ENCODE data around the gene RHBDD1. TPM values are rescaled to one million over a fixed set of nuclear protein-coding genes. Genes with fewer than 3 reads are reported as not detected.
A peak's percentile ranks its signal among the peaks of the same experiment; 100 is the strongest.

The RHBDD1 gene
- total and polyA plus RNA-seq, 2 donors from 2014 or later: 8.3 to 49.9 TPM

DNA sequence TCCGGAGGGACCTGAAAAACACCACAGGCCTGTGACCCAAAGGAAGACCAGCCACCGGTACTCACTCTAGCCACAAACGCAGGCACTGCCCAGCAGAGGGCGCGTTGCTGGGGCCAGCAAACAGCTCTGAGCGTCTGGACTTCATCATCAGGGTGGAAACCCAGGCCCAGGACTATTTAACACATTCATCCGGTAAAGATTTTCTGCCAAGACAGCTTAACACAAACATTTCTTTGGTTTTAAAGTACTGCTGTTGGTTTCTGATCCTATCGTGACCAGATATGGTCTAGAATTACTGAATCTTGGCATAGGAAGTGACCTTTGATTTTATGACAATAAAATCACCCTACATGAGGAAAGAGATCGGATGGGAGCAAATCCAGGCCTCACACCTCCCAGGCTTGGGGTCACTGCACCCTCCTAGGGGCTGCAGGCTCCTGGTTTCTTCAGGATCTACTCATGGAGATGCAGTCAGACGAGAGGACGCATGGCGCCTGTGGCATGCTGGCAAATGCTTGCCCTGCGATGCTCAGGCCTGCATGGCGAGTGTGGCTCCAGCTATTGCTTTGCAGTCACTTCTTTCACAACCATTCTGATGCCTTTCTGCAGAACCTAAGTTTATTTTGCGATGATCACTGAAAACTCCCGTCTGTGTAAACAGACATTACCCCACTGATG, 197.8 kb downstream of the RHBDD1 start:
- no peaks in the 10 kb centered on the region for H3K4me1 ChIP-seq (ENCODE audit: control insufficient read depth in 2 of 3, insufficient read depth in 2 of 3, low read depth in 1 of 3, low read length in 3 of 3)
- H3K36me3 ChIP-seq (ENCODE audit: control insufficient read depth in 2 of 3, insufficient read depth in 3 of 3, low read length in 3 of 3): peaks cover 0 to 20% (median 3%) of the 10 kb centered on the region in 3 donors
- no peak overlapping the region for H3K27ac ChIP-seq (ENCODE audit: low read depth in 2 of 2, low read length in 2 of 2)
- H3K4me3 ChIP-seq (ENCODE audit: low read length in 3 of 3): no peak overlapping the region
- H3K9ac ChIP-seq (ENCODE audit: low read length in 3 of 3): no peak overlapping the region
- H3K27me3 ChIP-seq (ENCODE audit: control insufficient read depth, insufficient read depth, low read length): no peaks in the 10 kb centered on the region
- TF ChIP-seq, protein P1, sequence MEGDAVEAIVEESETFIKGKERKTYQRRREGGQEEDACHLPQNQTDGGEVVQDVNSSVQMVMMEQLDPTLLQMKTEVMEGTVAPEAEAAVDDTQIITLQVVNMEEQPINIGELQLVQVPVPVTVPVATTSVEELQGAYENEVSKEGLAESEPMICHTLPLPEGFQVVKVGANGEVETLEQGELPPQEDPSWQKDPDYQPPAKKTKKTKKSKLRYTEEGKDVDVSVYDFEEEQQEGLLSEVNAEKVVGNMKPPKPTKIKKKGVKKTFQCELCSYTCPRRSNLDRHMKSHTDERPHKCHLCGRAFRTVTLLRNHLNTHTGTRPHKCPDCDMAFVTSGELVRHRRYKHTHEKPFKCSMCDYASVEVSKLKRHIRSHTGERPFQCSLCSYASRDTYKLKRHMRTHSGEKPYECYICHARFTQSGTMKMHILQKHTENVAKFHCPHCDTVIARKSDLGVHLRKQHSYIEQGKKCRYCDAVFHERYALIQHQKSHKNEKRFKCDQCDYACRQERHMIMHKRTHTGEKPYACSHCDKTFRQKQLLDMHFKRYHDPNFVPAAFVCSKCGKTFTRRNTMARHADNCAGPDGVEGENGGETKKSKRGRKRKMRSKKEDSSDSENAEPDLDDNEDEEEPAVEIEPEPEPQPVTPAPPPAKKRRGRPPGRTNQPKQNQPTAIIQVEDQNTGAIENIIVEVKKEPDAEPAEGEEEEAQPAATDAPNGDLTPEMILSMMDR (IDR thresholded peaks at IDR 0.05; ENCODE audit: borderline replicate concordance, extremely low read depth, insufficient read depth): peak; percentile 49
- no peak for FAIRE-seq
- H3K9me3 ChIP-seq (ENCODE audit: control insufficient read depth in 2 of 3, insufficient read depth in 1 of 3, low read length in 3 of 3): no peaks in the 10 kb centered on the region
- peak; percentile 53 to 72 (median 56) for DNase-seq
- intact Hi-C loops (cut with DNase I): no loop called here

DNA sequence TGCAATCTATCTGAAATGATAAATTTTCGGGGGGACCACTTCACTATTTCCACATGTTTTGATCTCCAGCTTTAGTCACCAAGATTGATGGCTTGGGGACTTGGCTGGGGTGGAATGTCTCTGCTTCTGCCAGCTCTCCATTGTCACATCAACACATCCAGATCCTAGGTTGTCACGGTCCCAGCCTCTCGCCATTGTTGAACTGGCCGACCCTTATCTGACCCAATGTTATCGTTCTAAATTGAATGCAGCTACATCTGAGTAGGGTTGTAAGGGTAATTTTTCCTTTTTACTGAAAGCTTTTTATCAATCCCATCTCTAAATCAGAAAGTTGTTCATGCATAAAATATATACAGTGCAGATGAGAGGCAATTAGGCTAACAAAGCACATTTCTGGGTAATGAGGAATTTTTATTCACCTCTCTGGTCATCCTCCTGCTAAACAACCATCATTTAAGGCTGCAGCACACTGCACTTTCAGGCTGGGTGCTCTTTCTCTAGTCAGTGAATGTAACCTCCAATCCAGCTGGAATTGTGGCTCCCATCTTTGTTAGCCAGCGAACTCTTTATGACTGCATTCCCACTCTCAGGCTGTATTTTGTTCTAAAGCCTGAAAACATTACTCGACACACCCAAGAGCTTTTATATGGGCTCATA, 200.0 kb downstream of the RHBDD1 start:
- FAIRE-seq: no peak
- H3K27ac ChIP-seq (ENCODE audit: low read depth in 2 of 2, low read length in 2 of 2): no peak overlapping the region
- TF ChIP-seq, protein P1 (IDR thresholded peaks at IDR 0.05; ENCODE audit: borderline replicate concordance, extremely low read depth, insufficient read depth): no peak
- peak in 1 of 5 donors; percentile 10 for DNase-seq
- no peak overlapping the region for H3K9ac ChIP-seq (ENCODE audit: low read length in 3 of 3)
- no peaks in the 10 kb centered on the region for H3K27me3 ChIP-seq (ENCODE audit: control insufficient read depth, insufficient read depth, low read length)
- no peak overlapping the region for H3K4me3 ChIP-seq (ENCODE audit: low read length in 3 of 3)
- intact Hi-C loops (cut with DNase I): no loop called here
- no peaks in the 10 kb centered on the region for H3K4me1 ChIP-seq (ENCODE audit: control insufficient read depth in 2 of 3, insufficient read depth in 2 of 3, low read depth in 1 of 3, low read length in 3 of 3)
- peaks cover 0 to 22% (median 6%) of the 10 kb centered on the region in 3 donors for H3K36me3 ChIP-seq (ENCODE audit: control insufficient read depth in 2 of 3, insufficient read depth in 3 of 3, low read length in 3 of 3)
- H3K9me3 ChIP-seq (ENCODE audit: control insufficient read depth in 2 of 3, insufficient read depth in 1 of 3, low read length in 3 of 3): no peaks in the 10 kb centered on the region

DNA sequence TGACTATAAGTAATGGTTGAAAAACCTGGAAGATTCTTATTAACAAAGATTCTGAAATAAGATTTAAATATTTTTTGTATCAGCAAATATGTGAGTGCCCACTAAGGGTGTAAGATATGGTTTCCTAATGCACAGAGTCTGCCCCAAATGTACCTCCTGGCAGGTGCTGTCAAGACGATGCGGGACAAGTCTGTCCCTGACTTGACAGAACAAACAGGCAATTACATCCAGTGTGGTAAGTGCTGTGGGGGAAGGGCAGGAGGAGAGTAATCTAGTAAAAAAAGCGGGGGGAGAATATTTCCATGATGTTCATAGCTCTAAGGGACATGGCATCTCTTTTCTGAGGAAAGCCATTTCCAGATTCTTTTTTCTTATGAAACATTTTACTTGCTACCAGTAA, 200.7 kb downstream of the RHBDD1 start:
- Histone ChIP-seq H3K27ac (ENCODE audit: low read depth in 2 of 2, low read length in 2 of 2) (no peak overlapping the region), H3K9me3 (ENCODE audit: control insufficient read depth in 2 of 3, insufficient read depth in 1 of 3, low read length in 3 of 3) (no peaks in the 10 kb centered on the region), H3K4me3 (ENCODE audit: low read length in 3 of 3) (no peak overlapping the region), H3K9ac (ENCODE audit: low read length in 3 of 3) (no peak overlapping the region), H3K36me3 (ENCODE audit: control insufficient read depth in 2 of 3, insufficient read depth in 3 of 3, low read length in 3 of 3) (peaks cover 0 to 16% (median 4%) of the 10 kb centered on the region in 3 donors), H3K4me1 (ENCODE audit: control insufficient read depth in 2 of 3, insufficient read depth in 2 of 3, low read depth in 1 of 3, low read length in 3 of 3) (no peaks in the 10 kb centered on the region), H3K27me3 (ENCODE audit: control insufficient read depth, insufficient read depth, low read length) (no peaks in the 10 kb centered on the region)
- intact Hi-C loops (cut with DNase I): no loop called here
- TF ChIP-seq, protein P1 (IDR thresholded peaks at IDR 0.05; ENCODE audit: borderline replicate concordance, extremely low read depth, insufficient read depth): no peak
- FAIRE-seq (no peak), DNase-seq (no peak)

Measured in kidney (tissue), 14 donors.